Fibroblast of skin of abdomen (primary cell): ENCODE measurements around the gene CLCF1.

Experiments
- DNase-seq: peaks from one replicate; pipeline ENCODE4 v3.0.0-alpha.2; 2013

Gene CLCF1

GRCh38 chr11:67374571-67375281 lies 1.3 kb upstream of the CLCF1 start:
- DNase-seq = peak; percentile 53

GRCh38 chr11:67373648-67374570 lies 511 bp upstream of the CLCF1 start:
- peak; percentile 96 for DNase-seq

- DNase-seq = no peak
Measured at GRCh38 chr11:67372321-67372992, 941 bp downstream of the CLCF1 start.

GRCh38 chr11:67371911-67372320 lies 1.5 kb downstream of the CLCF1 start:
- DNase-seq = no peak

- DNase-seq = peak; percentile 56
Measured at GRCh38 chr11:67371189-67371910, 2.0 kb downstream of the CLCF1 start.

- DNase-seq = peak; percentile 56
Measured at GRCh38 chr11:67370351-67371076, 2.9 kb downstream of the CLCF1 start.

GRCh38 chr11:67369801-67370284 lies 3.6 kb downstream of the CLCF1 start:
- DNase-seq = peak; percentile 68

GRCh38 chr11:67369275-67369674 lies 4.1 kb downstream of the CLCF1 start:
- DNase-seq = no peak

- no peak for DNase-seq
Measured at GRCh38 chr11:67368621-67369020, 4.8 kb downstream of the CLCF1 start.

GRCh38 chr11:67367761-67368227 lies 5.6 kb downstream of the CLCF1 start:
- no peak for DNase-seq

- DNase-seq = no peak
Measured at GRCh38 chr11:67366961-67367760, 6.2 kb downstream of the CLCF1 start.

GRCh38 chr11:67366546-67366945 lies 6.9 kb downstream of the CLCF1 start:
- no peak for DNase-seq

- DNase-seq = no peak
Measured at GRCh38 chr11:67365736-67366444, 7.5 kb downstream of the CLCF1 start.

- DNase-seq = no peak
Measured at GRCh38 chr11:67364783-67365722, 8.3 kb downstream of the CLCF1 start.

GRCh38 chr11:67364169-67364568 lies 9.2 kb downstream of the CLCF1 start:
- no peak for DNase-seq

- DNase-seq = peak; percentile 44
Measured at GRCh38 chr11:67357831-67358670, 15.3 kb downstream of the CLCF1 start.

- peak; percentile 75 for DNase-seq
Measured at GRCh38 chr11:67356864-67357561, 16.4 kb downstream of the CLCF1 start.
